Smooth muscle cell of the brain vasculature (primary cell): ENCODE measurements around the gene DHX8.

Source experiments
- DNase-seq: peaks from one replicate; pipeline ENCODE4 v3.0.0-alpha.2; 2012; ENCODE audit warnings: low read depth, low spot score

The DHX8 gene

DNA sequence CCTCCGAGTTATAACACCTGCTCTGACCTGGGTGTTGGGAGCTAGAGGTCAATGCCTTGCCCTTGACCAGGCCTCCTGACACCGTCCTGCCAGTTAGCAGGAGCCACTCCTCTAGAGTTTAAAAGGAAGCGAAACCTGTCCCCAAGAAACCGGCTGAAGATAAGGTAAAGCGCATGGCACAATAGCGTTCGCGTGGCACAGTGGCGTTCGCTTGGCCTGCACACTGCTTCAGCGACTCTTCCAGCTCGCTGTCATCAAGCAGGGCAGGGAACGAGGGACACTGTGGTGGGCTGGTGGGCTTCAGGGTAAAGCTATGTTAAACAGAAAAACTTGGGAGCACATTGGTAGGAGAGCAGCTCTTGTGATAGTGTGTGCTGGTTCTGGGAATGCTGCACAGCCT is 90.6 kb downstream of the DHX8 start:
- no peak for DNase-seq

DNA sequence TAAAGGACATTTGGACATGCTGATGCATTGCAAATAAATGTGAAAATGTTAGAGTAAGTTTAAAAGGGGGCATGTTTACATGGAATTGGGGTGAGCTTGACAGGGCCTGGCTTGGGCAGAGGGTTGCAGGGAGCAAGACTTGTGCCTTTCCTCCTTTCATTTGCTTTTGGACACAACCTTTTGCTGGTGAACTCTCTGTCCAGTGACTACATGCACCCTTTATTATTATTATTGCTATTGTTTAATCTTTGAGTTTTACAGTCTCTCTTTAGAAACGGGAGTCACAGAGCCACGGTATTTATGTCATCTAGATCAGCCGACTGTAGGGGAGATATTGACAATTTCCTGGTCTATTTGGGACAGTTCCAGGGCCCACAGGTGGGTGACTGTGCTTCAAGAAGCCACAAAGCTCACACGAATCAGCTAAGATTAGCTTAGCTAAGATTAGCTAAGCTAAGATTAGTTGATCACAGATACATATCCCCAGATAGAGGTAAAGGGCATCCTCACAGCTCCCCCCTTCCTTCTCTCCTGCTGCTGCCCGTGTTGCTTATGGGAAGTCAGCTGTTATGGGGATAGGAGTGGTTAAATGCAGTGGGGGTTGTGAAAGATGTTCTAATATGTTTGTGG is 91.2 kb downstream of the DHX8 start:
- DNase-seq, result no peak
